H1 (cell line): ENCODE measurements around the gene ERMARD.

Source experiments
- BRCA1 ChIP-seq: IDR thresholded peaks from 2 replicates; pipeline ENCODE4 v1.6.1; 2012; ENCODE audit warnings: low read depth, low read length, improper control_type of control experiment
- CBX8 ChIP-seq: fragments of 300-800, 300-1000 bp; sonication (generic); IDR thresholded peaks from 2 replicates; pipeline ENCODE4 v1.7.1; 2016; ENCODE audit warnings: low read depth, low read length, borderline replicate concordance
- EP300 ChIP-seq, 2 experiments: IDR thresholded peaks; 1 replicate in 1 of 2; 2 replicates in 1 of 2; pipeline ENCODE4 v1.6.1; 2011 to 2012; ENCODE audit warnings: low read depth in 2 of 2, low read length in 2 of 2, mild to moderate bottlenecking in 2 of 2, borderline replicate concordance in 1 of 2, inconsistent platforms in 1 of 2, moderate library complexity in 1 of 2
- HDAC6 ChIP-seq: IDR thresholded peaks from one replicate; pipeline ENCODE4 v1.7.1; 2012; ENCODE audit warnings: low read depth, mild to moderate bottlenecking, inconsistent platforms, low read length, moderate library complexity
- JUND ChIP-seq: IDR thresholded peaks from 2 replicates; pipeline ENCODE4 v1.6.1; 2011; ENCODE audit warnings: mild to moderate bottlenecking, improper control_type of control experiment, low read length
- POLR2AphosphoS5 ChIP-seq: IDR thresholded peaks from 2 replicates; pipeline ENCODE4 v1.6.1; 2011; ENCODE audit warnings: low read depth, low read length
- RAD21 ChIP-seq, 2 experiments: IDR thresholded peaks in 1 of 2; conservative IDR thresholded peaks in 1 of 2; 2 replicates each; pipeline ENCODE4 v1.6.1; 2011; ENCODE audit warnings: low read depth in 2 of 2, low read length in 2 of 2, improper control_type of control experiment in 1 of 2, inconsistent platforms in 1 of 2, mild to moderate bottlenecking in 1 of 2, moderate library complexity in 1 of 2
- TAF1 ChIP-seq: IDR thresholded peaks from 2 replicates; pipeline ENCODE4 v1.6.1; 2011; ENCODE audit warnings: mild to moderate bottlenecking, low read depth, low read length
- TCF12 ChIP-seq: IDR thresholded peaks from 2 replicates; pipeline ENCODE4 v1.6.1; 2011; ENCODE audit warnings: low read depth, mild to moderate bottlenecking, low read length
- YY1 ChIP-seq: IDR thresholded peaks from 2 replicates; pipeline ENCODE4 v1.6.1; 2011; ENCODE audit warnings: low read depth, mild to moderate bottlenecking, low read length
- TF ChIP-seq, protein P1 (sequence below), 3 experiments: IDR thresholded peaks; 1 replicate in 2 of 3; 2 replicates in 1 of 3; pipeline versions ENCODE4 v1.5.1 to v1.6.1; 2011; ENCODE audit warnings: low read length in 3 of 3, mild to moderate bottlenecking in 3 of 3, inconsistent platforms in 2 of 3, low read depth in 1 of 3, moderate library complexity in 1 of 3; ENCODE audit not compliant: insufficient read depth in 1 of 3; ENCODE audit errors: control extremely low read depth in 1 of 3
- TF ChIP-seq, protein P2 (sequence below): IDR thresholded peaks from 2 replicates; pipeline ENCODE4 v1.6.1; 2012; ENCODE audit warnings: low read length, inconsistent platforms

DNA sequence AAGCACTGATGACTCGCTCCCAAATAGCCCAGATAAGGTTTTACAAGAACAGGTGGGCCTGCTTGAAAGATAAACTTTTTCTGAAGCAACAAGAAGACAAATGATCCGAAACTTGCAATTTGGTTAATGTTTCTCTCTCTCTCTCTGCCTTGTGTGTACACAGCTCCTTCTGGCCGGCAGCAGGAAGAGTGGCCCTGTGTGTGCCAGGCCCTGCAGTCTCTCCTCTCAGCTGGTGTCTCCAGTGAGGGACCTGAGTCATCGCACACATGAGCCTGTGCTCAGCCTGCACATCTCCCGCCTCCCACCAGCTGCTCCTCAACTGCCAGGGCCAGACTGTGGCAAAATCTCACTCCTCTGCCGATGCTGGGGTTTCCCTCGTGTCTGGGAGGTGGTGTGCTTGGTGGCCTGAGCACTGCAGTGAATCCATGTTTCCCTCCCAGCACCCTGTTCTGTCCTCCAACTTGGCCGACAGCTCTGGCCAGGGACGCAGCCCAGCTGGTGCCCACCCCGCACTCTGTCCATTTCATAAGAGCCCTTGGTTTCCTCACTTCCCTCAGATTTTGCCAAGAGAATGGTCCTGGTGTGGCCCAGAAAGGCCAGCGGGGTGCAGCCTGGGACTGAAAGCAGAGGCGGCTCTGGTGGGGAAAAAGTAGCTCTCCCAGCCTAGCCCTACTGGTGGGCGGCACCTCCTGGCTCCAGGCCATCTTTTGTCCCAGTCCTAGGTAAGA lies 49.4 kb downstream of the ERMARD start:
- TF ChIP-seq CBX8 (no peak), JUND (no peak), RAD21 (IDR thresholded peaks at IDR 0.05 in 1 of 2, conservative IDR thresholded peaks at IDR 0.05 in 1 of 2; ENCODE audit: low read depth in 2 of 2, low read length in 2 of 2) (peak; percentile 18 to 20), POLR2AphosphoS5 (no peak), BRCA1 (no peak), EP300 (IDR thresholded peaks at IDR 0.05; ENCODE audit: borderline replicate concordance in 1 of 2, low read depth in 2 of 2, low read length in 2 of 2) (no peak), HDAC6 (no peak), YY1 (no peak), TAF1 (no peak), TCF12 (no peak)
- TF ChIP-seq, protein P1, sequence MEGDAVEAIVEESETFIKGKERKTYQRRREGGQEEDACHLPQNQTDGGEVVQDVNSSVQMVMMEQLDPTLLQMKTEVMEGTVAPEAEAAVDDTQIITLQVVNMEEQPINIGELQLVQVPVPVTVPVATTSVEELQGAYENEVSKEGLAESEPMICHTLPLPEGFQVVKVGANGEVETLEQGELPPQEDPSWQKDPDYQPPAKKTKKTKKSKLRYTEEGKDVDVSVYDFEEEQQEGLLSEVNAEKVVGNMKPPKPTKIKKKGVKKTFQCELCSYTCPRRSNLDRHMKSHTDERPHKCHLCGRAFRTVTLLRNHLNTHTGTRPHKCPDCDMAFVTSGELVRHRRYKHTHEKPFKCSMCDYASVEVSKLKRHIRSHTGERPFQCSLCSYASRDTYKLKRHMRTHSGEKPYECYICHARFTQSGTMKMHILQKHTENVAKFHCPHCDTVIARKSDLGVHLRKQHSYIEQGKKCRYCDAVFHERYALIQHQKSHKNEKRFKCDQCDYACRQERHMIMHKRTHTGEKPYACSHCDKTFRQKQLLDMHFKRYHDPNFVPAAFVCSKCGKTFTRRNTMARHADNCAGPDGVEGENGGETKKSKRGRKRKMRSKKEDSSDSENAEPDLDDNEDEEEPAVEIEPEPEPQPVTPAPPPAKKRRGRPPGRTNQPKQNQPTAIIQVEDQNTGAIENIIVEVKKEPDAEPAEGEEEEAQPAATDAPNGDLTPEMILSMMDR (IDR thresholded peaks at IDR 0.05; ENCODE audit: control extremely low read depth in 1 of 3, insufficient read depth in 1 of 3, low read depth in 1 of 3, low read length in 3 of 3): no peak
- TF ChIP-seq, protein P2, sequence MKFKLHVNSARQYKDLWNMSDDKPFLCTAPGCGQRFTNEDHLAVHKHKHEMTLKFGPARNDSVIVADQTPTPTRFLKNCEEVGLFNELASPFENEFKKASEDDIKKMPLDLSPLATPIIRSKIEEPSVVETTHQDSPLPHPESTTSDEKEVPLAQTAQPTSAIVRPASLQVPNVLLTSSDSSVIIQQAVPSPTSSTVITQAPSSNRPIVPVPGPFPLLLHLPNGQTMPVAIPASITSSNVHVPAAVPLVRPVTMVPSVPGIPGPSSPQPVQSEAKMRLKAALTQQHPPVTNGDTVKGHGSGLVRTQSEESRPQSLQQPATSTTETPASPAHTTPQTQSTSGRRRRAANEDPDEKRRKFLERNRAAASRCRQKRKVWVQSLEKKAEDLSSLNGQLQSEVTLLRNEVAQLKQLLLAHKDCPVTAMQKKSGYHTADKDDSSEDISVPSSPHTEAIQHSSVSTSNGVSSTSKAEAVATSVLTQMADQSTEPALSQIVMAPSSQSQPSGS: no peak
